ENCODE data around the gene TNFRSF19. TPM values are rescaled to one million over a fixed set of nuclear protein-coding genes. Genes with fewer than 3 reads are reported as not detected.

Gene TNFRSF19
- total RNA-seq, 1 donor from 2014 or later = 31.3 TPM

DNA sequence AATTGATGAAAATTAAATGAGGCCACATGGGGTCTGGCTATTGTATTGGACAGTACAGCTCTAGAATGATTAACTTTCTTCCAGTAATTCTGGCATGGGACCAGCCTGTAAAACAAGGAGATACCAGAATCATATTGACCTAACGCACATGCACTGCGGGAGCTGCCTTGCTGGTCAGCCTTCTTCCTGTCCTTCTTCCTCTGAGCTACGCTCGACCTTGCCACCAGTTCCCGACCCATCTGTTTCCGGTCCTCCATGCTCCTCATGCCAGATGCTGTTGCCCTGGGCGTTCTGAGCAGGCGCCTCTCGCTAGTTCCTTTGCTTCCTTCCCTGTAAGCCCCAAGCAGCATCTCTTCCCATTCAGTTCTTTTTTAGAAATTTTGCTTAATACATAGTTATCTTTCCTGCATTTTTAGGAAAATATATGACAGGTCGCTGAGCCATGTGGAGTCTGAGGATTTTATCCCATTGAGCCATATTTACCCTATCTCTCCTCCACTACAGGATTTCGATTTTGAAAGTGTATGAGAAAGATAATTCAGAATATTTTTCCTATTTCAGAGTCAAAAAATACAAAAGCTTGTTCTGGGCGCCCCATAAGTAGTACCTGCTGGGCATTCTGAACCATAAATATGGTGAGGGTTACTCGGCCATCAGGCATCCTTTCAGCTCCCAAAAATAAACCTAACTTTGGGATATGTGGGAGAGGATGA lies 38.6 kb downstream of the TNFRSF19 start:
- Histone ChIP-seq H3K27me3 (ENCODE audit: control insufficient read depth, insufficient read depth, low read length) (no peaks in the 10 kb centered on the region), H3K4me3 (ENCODE audit: low read depth, low read length) (no peak overlapping the region), H3K36me3 (ENCODE audit: control insufficient read depth, insufficient read depth, low read length) (no peaks in the 10 kb centered on the region)
- TF ChIP-seq, protein P1, sequence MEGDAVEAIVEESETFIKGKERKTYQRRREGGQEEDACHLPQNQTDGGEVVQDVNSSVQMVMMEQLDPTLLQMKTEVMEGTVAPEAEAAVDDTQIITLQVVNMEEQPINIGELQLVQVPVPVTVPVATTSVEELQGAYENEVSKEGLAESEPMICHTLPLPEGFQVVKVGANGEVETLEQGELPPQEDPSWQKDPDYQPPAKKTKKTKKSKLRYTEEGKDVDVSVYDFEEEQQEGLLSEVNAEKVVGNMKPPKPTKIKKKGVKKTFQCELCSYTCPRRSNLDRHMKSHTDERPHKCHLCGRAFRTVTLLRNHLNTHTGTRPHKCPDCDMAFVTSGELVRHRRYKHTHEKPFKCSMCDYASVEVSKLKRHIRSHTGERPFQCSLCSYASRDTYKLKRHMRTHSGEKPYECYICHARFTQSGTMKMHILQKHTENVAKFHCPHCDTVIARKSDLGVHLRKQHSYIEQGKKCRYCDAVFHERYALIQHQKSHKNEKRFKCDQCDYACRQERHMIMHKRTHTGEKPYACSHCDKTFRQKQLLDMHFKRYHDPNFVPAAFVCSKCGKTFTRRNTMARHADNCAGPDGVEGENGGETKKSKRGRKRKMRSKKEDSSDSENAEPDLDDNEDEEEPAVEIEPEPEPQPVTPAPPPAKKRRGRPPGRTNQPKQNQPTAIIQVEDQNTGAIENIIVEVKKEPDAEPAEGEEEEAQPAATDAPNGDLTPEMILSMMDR (IDR thresholded peaks at IDR 0.05; ENCODE audit: insufficient read depth, low read length, poor library complexity, severe bottlenecking) = no peak
- DNase-seq (ENCODE audit: low read depth) = no peak

DNA sequence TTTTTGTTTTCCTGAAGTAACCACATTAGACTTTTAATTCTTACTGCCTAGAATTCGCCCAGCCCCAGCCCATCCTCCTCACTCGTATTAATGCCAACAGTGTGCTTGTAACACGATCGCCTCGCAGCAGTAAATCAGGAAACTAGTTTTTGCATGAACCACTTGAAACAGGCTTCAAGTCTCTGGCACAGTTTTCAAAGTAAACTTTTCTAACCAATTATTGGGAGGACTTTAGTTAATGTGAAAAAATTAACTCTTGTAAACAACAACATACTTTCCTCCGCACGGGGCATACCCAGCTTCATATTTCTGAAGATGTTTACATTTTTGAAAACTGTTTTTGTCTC lies 39.2 kb downstream of the TNFRSF19 start:
- Histone ChIP-seq H3K36me3 (ENCODE audit: control insufficient read depth, insufficient read depth, low read length) (no peaks in the 10 kb centered on the region), H3K27me3 (ENCODE audit: control insufficient read depth, insufficient read depth, low read length) (no peaks in the 10 kb centered on the region), H3K4me3 (ENCODE audit: low read depth, low read length) (no peak overlapping the region)
- TF ChIP-seq, protein P1 (IDR thresholded peaks at IDR 0.05; ENCODE audit: insufficient read depth, low read length, poor library complexity, severe bottlenecking) = no peak
- no peak for DNase-seq (ENCODE audit: low read depth)

DNA sequence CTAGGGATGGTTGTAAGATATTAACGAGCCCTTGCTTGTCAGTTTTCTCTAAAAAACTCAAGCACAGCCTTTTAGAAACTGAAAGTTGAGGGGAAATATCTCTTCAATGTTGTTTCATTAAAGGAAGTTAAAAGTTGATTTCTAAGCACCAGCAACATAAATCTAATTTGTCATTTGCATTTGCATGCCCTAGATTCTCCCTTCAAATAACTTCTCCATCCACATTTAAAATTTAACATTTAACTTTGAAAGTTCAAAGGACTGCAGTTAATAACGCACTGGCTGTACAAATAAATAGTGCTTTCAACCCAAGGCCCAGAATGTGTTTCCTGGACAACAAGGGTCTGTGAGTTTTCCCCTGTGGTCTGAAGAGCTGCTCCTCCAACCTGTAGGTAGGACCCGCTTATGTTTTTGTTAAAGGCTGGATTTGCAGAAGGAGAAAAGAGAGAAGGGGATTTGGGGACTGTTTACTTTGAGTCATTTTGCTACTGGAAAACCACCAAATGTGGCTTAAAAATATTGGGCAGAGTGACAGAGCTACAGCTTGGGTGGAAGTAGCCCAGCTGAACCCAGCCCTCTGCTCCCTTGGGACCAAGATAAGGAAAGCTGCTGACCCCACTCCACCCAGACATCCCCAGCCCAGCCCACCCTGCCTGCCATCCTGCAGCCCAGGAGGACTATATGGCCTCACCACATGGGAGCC lies 39.8 kb downstream of the TNFRSF19 start:
- TF ChIP-seq, protein P1 (IDR thresholded peaks at IDR 0.05; ENCODE audit: insufficient read depth, low read length, poor library complexity, severe bottlenecking) = no peak
- Histone ChIP-seq H3K27me3 (ENCODE audit: control insufficient read depth, insufficient read depth, low read length) (no peaks in the 10 kb centered on the region), H3K36me3 (ENCODE audit: control insufficient read depth, insufficient read depth, low read length) (no peaks in the 10 kb centered on the region), H3K4me3 (ENCODE audit: low read depth, low read length) (no peak overlapping the region)
- no peak for DNase-seq (ENCODE audit: low read depth)

DNA sequence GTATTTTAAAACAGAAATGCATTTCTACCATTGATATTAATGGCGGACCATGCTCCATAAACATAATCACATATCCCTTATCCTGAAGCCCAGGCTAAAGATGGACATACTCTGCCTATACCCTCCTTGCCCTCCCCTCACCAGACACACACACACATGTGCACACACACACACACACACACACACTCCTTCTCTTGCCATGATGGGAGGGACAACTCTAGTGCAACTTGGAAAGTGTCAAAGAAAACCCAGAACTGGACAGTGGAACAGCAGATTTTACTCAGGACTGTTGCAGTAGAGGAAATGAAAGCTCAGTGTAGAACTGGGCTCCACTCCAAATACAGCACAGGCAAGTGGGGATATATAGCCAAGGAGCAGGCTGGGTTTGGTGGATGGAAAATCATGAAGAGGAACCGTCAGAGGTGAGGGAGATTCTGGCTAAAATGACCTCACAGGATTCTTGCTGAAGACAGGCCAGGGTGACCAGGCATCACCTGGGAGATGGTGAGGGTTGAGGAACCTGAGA lies 40.8 kb downstream of the TNFRSF19 start:
- no peaks in the 10 kb centered on the region for H3K36me3 ChIP-seq (ENCODE audit: control insufficient read depth, insufficient read depth, low read length)
- TF ChIP-seq, protein P1 (IDR thresholded peaks at IDR 0.05; ENCODE audit: insufficient read depth, low read length, poor library complexity, severe bottlenecking) = no peak
- no peak for DNase-seq (ENCODE audit: low read depth)
- H3K27me3 ChIP-seq (ENCODE audit: control insufficient read depth, insufficient read depth, low read length) = no peaks in the 10 kb centered on the region
- H3K4me3 ChIP-seq (ENCODE audit: low read depth, low read length) = no peak overlapping the region

DNA sequence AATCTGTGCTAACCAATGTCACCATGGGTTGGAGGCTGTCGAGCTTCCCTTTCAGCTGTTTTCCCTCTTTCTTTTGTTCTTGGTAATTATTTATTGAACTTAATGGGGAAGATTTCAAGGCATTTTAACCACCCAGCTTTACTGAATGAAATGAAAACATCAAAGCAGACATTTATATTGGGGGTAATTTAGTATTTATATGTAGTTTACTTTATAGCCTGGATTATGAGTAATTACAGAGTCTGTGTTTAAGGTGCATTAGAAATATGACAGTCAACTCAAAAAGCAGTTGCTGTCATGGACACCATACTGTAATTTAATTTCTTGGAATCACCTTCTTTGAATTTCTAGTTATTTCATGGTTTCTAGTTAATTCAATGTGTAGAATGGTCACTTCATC lies 42.0 kb downstream of the TNFRSF19 start:
- no peaks in the 10 kb centered on the region for H3K36me3 ChIP-seq (ENCODE audit: control insufficient read depth, insufficient read depth, low read length)

More for the DNA sequence above, 42.0 kb downstream of the TNFRSF19 start:
- no peak for DNase-seq (ENCODE audit: low read depth)
- H3K4me3 ChIP-seq (ENCODE audit: low read depth, low read length) = no peak overlapping the region
- TF ChIP-seq, protein P1 (IDR thresholded peaks at IDR 0.05; ENCODE audit: insufficient read depth, low read length, poor library complexity, severe bottlenecking) = no peak
- H3K27me3 ChIP-seq (ENCODE audit: control insufficient read depth, insufficient read depth, low read length) = no peaks in the 10 kb centered on the region

Data from kidney epithelial cell (primary cell).